Mucosa of stomach (tissue), 1 donor: ENCODE measurements around the gene PRDM7.
"Not testable (repeated sequence)": the region's sequence is repeated elsewhere in the genome, so short reads cannot be mapped to it uniquely, and the experiment has no call there.

Source experiments
- H3K27me3 ChIP-seq: one replicate; pipeline ENCODE4 v1.7.0; 2013; ENCODE audit warnings: mild to moderate bottlenecking, low read length; ENCODE audit not compliant: control insufficient read depth, insufficient read depth
- H3K36me3 ChIP-seq: one replicate; pipeline ENCODE4 v1.7.0; 2013; ENCODE audit warnings: low read length; ENCODE audit not compliant: control insufficient read depth, insufficient read depth
- H3K4me1 ChIP-seq: one replicate; pipeline ENCODE4 v1.7.0; 2013; ENCODE audit warnings: mild to moderate bottlenecking, low read length; ENCODE audit not compliant: control insufficient read depth, insufficient read depth
- H3K4me3 ChIP-seq: one replicate; pipeline ENCODE4 v1.7.0; 2013; ENCODE audit warnings: low read length
- H3K9ac ChIP-seq: one replicate; pipeline ENCODE4 v1.7.0; 2013; ENCODE audit warnings: mild to moderate bottlenecking, low read length, moderate library complexity
- H3K9me3 ChIP-seq: one replicate; pipeline ENCODE4 v1.7.0; 2013; ENCODE audit warnings: mild to moderate bottlenecking, low read length, moderate library complexity; ENCODE audit not compliant: control insufficient read depth
- donor health status: Pancreatic carcinoma.

PRDM7 gene

DNA sequence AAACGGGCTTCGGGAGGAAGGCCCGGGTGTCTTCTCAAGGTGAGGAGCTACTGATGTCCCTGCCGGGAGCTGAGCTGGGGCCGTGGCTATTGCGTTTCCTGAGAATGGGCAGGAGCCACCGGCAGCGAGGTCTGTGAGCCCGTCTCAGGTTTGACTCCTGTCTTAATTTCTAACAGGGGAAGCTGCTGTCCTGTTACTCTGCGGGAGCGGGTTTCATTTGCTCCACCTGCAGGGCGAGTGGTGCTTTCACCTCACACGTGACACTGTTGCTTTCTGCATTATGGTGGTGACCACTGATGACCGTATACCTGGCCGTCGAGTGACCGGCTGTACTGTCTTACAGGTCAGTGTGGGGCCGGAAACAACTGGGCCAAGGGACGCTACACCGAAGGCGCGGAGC is 17.7 kb upstream of the PRDM7 start:
- not testable (repeated sequence) for H3K27me3 ChIP-seq, H3K9me3 ChIP-seq, H3K9ac ChIP-seq, H3K4me1 ChIP-seq, H3K36me3 ChIP-seq, H3K4me3 ChIP-seq

DNA sequence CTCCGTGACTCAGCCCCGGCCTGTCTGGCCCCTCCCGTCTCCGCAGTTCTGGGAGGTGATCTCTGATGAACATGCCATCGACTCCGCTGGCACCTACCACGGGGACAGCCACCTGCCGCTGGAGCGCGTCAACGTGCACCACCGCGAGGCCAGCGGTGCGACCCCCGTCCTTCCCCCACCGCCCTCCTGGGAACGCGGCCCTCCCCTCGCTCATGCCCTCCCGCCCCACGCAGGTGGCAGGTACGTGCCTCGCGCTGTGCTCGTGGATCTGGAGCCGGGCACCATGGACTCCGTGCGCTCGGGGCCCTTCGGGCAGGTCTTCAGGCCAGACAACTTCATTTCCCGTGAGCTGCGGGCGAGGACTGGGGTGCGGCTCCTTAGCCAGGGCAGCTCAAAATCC is 17.2 kb upstream of the PRDM7 start:
- H3K4me1 ChIP-seq, H3K9ac ChIP-seq, H3K4me3 ChIP-seq, H3K9me3 ChIP-seq, H3K27me3 ChIP-seq, H3K36me3 ChIP-seq: not testable (repeated sequence)

DNA sequence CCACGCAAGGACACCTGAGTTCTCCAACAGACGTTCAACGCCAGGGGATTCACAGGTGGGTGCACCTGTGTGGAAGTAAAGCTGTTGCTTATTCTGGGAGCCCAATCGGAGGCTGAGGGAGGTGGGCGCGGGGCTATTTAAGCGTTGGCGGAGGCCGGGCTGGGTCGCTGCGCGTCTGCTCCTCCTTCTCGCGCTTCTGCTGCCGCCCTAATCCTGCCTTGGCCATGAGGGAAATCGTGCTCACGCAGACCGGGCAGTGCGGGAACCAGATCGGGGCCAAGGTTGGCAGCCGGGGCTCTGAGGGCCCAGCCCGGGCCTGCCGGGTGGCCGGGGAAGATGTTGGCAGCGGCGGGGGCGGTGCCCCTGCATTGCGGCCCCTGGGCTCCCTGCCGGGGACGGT is 16.7 kb upstream of the PRDM7 start:
- H3K9ac ChIP-seq, H3K9me3 ChIP-seq, H3K4me1 ChIP-seq, H3K36me3 ChIP-seq, H3K27me3 ChIP-seq, H3K4me3 ChIP-seq: not testable (repeated sequence)

DNA sequence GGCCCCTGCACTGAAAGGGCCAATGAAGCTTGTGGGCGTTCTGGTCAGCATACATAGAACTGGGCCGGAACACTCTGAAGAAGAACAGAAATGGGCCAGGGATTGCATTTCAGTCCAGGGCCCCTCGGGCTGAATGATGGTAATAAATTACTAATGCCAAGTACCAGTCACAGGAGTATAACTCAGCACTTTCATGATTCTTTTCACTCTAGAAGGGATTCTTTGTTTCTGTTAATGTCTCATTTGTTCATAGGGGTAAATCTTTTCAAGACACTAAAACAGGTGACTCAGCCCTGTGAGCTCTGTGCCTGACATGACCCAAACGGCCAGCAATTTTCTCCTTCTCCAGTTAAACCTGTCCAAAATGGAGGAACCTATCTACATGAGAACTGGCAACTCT is 15.7 kb upstream of the PRDM7 start:
- not testable (repeated sequence) for H3K9me3 ChIP-seq, H3K27me3 ChIP-seq, H3K9ac ChIP-seq, H3K4me1 ChIP-seq, H3K4me3 ChIP-seq, H3K36me3 ChIP-seq

DNA sequence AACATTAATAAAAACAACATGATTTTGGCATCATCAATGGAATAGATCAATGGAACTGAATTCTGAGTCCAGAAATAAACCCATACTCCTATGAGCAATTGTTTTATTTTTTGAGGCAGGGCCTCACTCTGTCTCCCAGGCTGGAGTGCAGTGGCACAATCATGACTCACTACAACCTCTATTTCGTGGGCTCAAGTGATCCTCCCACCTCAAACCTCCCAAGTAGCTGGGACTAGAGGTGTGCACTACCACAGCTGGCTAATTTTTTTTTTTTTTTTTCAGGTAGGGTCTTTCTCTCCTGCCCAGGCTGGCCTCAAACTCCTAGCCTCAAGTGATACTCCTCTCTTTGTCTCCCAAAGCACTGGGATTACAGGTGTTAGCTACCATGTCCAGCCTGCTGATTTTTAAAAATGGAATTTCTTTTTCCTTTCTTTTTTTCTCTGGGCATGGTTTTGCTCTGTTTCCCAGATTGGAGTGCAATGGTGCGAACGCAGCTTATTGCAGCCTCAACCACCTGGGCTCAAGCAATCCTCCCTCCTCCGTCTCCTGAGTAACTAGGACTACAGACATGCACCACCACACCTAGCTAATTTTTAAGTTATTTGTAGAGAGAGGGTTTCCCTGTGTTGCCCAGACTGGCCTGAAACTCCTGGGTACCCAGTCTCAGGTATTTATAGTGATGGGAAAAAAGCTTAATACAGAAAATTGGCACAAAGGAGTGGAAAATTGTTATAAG is 7.3 kb upstream of the PRDM7 start:
- Histone ChIP-seq H3K9me3 (no peaks in the 10 kb centered on the region), H3K4me3 (no peak overlapping the region), H3K4me1 (no peaks in the 10 kb centered on the region), H3K36me3 (no peaks in the 10 kb centered on the region), H3K27me3 (no peaks in the 10 kb centered on the region), H3K9ac (no peak overlapping the region)

DNA sequence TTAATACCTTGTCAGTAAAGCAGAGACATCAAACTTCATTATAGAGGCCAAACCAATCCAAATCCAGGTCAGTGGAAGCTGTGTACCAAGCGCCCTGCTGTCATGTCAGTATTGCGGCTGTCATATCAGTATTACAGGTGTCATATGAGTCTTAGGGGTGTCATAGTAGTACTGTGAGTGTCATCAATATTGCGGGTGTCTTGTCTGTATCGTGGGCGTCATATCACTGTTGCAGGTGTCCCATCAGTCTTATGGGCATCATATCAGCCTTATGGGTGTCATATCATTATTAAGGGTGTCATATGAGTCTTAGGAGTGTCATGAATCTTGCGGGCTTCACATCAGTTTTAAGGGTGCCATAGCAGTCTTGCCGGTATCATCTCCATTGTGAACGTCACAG is 6.0 kb upstream of the PRDM7 start:
- Histone ChIP-seq H3K27me3 (no peaks in the 10 kb centered on the region), H3K36me3 (no peaks in the 10 kb centered on the region), H3K4me3 (no peak overlapping the region), H3K4me1 (peaks cover 2% of the 10 kb centered on the region), H3K9ac (no peak overlapping the region), H3K9me3 (no peaks in the 10 kb centered on the region)

DNA sequence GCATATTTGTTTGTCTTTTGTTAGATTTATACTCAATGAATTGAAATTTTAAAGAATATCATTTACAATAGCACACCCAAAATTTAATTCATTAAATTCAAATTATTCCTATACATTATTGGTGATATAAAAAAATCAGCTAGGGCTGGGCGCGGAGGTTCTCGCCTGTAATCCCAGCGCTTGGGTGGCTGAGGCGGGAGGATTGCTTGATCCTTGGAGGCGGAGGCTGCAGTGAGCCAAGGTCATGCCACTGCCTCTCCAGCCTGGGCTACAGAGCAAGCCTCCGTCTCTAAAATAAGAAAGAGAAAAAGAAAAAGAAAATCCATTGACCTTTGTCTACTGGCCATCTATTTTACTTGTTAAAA is 4.5 kb upstream of the PRDM7 start:
- Histone ChIP-seq H3K36me3 (no peaks in the 10 kb centered on the region), H3K4me3 (no peak overlapping the region), H3K4me1 (peaks cover 14% of the 10 kb centered on the region), H3K27me3 (peaks cover 4% of the 10 kb centered on the region), H3K9me3 (no peaks in the 10 kb centered on the region), H3K9ac (no peak overlapping the region)

DNA sequence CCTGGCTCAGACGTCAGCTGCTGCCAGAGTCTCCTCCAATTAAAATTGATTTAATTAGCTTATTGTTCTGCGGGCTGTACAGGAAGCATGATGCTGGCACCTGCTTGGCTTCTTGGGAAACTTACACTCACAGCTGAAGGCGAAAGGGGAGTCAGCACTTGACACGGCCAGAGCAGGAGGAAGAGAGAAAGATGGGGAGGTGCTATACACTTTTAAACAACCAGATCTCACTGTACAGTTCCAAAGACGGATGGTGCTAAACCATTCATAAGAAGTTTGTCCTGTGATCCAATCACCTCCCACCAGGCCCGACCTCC is 1.4 kb upstream of the PRDM7 start:
- Histone ChIP-seq H3K36me3 (no peaks in the 10 kb centered on the region), H3K4me3 (no peak overlapping the region)

DNA sequence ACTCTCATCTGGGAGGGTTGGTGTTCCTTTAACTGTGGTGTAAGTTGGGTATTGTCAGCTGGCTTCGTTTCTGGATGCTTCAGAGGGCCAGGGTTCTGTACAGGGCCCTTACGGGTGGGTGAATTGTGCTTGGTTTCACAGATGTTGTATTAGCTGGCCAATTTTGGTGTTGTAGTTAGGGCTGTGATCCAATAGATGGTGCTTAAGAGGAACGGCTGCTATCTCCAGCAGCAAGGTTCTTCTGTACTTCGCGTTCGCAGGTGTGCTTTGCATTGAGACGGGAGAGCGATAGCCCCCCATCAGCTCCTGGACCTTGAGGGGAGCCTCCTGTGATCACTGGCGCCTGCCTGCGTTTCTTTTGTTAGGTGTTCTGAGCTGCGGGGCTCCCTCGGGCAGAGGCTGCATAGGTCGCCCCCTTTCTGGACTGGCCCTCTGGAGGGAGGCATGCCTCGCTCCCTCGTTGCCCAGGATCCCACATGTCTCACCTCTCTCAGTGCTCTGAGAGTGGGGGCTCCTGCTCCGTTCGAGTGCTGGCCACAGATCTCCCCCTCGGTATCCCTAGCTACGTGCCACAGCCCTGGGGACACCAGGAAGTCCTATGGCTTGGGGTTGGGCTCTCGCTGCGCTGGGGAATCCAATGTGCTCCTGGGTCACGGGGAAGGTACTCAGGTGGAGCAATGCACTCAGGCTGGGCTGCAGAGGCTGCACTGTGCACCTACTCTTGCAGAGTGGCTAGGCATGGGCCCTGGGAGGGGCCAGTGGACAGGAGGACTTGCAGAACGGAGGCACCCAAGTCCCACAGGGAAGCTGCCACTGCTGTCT is 837 bp upstream of the PRDM7 start:
- Histone ChIP-seq H3K4me1 (peaks cover 14% of the 10 kb centered on the region), H3K4me3 (peak overlapping the region; percentile 37), H3K36me3 (no peaks in the 10 kb centered on the region)

More for the DNA sequence above, 1.4 kb upstream of the PRDM7 start:
- H3K9ac ChIP-seq, result no peak overlapping the region
- H3K4me1 ChIP-seq, result peaks cover 14% of the 10 kb centered on the region
- peaks cover 6% of the 10 kb centered on the region for H3K27me3 ChIP-seq
- H3K9me3 ChIP-seq, result no peaks in the 10 kb centered on the region

DNA sequence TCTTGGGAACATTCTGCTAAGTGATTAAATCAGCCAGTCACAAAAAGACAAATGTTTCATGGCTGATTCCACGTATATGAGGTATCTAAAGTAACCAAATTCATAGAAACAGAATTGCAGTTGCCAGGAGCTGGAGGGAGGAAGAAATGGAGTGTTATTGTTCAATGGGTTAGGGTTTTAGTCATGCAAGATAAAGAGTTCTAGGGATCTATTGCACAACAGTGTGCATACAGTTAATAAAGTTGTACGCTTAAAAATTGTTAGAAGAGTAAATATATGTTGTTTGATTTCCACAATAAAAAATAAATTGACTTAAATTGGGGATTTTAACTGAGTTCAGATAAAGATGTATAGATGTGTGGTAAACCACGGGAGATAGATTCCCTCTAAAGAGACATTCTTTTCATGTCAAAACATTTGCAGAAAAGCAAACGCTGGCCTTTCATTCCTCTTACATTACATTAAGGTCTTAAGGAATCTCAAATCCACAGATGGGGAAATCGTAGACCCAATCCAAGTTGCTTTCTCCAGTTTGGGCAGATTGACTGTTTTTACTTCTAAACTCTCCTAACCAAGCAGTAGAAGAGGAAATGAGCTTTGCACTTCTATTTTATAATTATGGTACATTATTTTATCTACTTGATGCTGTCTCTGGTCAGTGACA is 4.6 kb downstream of the PRDM7 start:
- H3K4me3 ChIP-seq, result no peak overlapping the region
- H3K36me3 ChIP-seq, result no peaks in the 10 kb centered on the region
- H3K27me3 ChIP-seq, result peaks cover 6% of the 10 kb centered on the region
- no peak overlapping the region for H3K9ac ChIP-seq
- peaks cover 7% of the 10 kb centered on the region for H3K4me1 ChIP-seq
- H3K9me3 ChIP-seq, result no peaks in the 10 kb centered on the region

More for the DNA sequence above, 837 bp upstream of the PRDM7 start:
- Histone ChIP-seq H3K9me3 (no peaks in the 10 kb centered on the region), H3K9ac (peak overlapping the region; percentile 52), H3K27me3 (peaks cover 6% of the 10 kb centered on the region)

DNA sequence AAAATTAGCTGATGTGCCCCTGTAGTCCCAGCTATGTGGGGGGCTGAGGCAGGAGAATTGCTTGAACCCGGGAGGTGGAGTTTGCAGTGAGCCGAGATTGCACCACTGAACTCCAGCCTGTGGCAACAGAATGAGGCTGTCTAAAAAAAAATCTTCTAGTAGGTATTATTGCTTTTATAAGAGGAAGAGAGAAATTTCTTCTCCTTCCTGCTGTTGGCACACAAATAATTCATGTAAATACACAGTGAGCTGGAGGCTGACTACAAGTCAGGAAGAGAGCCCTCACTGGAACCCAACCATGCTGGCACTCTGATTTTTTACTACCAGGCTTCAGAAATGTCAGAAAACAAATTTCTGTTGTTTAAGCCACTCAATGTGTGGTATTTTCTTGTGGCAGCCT is 6.7 kb downstream of the PRDM7 start:
- Histone ChIP-seq H3K4me1 (no peaks in the 10 kb centered on the region), H3K9me3 (no peaks in the 10 kb centered on the region)

DNA sequence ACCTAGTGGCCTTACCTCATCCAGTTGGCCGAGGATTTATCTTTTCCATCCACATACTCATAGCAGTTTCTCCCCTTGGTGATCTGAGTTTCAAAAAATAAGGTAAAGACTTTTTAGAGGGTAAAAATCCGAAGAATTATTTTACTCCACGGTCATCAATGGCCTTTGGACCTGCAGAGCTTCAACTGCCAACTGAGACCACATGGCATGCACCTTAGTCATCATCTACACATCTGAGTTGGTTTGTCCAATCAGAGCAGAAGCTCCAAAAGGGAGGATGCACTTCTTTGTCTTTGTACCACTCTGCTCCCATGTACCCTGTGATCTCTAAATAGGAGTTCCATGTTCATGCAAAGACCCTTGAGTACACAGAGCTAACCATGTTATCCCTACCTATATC is 15.7 kb downstream of the PRDM7 start:
- H3K9me3 ChIP-seq, result no peaks in the 10 kb centered on the region
- H3K27me3 ChIP-seq, result no peaks in the 10 kb centered on the region
- no peaks in the 10 kb centered on the region for H3K36me3 ChIP-seq
- no peaks in the 10 kb centered on the region for H3K4me1 ChIP-seq
- H3K4me3 ChIP-seq, result no peak overlapping the region
- no peak overlapping the region for H3K9ac ChIP-seq

More for the DNA sequence above, 6.7 kb downstream of the PRDM7 start:
- Histone ChIP-seq H3K27me3 (no peaks in the 10 kb centered on the region), H3K9ac (no peak overlapping the region), H3K4me3 (no peak overlapping the region), H3K36me3 (no peaks in the 10 kb centered on the region)
